Measurements from ENCODE around the gene JAZF1.

GRCh38 chr7:28018856-28019465 lies 161.6 kb downstream of the JAZF1 start:
- TF ChIP-seq CTCF (IDR thresholded peaks at IDR 0.05) (no peak), POLR2A (IDR thresholded peaks at IDR 0.05) (no peak), EP300 (IDR thresholded peaks at IDR 0.05) (no peak)
